Psoas muscle (tissue), 8 donors: ENCODE measurements around the gene COL18A1. TPM values are rescaled to one million over a fixed set of nuclear protein-coding genes. Genes with fewer than 3 reads are reported as not detected.

Experiments used
- ATAC-seq, 4 donors: fragments of 200-7000 bp; cut with Tn5 transposase; one replicate each; pipeline ENCODE4 v1.9.1; 2020; ENCODE audit warnings: moderate library complexity in 3 of 4, mild to moderate bottlenecking in 2 of 4
- DNase-seq, 2 donors: peaks; one replicate each; pipeline ENCODE4 v3.0.0-alpha.2; 2020
- H3K27ac ChIP-seq: fragments of 200-600 bp; one replicate; pipeline ENCODE4 v1.8.0; 2022
- H3K27me3 ChIP-seq, 3 donors: fragments of 200-600 bp in 1 of 3; one replicate each; pipeline versions ENCODE4 v1.6.1 to v1.8.0; 2013 to 2022; ENCODE audit warnings: low read length in 2 of 3, mild to moderate bottlenecking in 2 of 3, moderate library complexity in 1 of 3; ENCODE audit not compliant: insufficient read depth in 3 of 3
- H3K36me3 ChIP-seq, 2 donors: fragments of 200-600 bp in 1 of 2; one replicate each; pipeline versions ENCODE4 v1.6.1 to v1.8.0; 2013 to 2022; ENCODE audit warnings: low read depth in 1 of 2, mild to moderate bottlenecking in 1 of 2, moderate library complexity in 1 of 2; ENCODE audit not compliant: insufficient read depth in 1 of 2
- H3K4me1 ChIP-seq: fragments of 200-600 bp; one replicate; pipeline ENCODE4 v1.8.0; 2022
- H3K4me3 ChIP-seq: fragments of 200-600 bp; one replicate; pipeline ENCODE4 v1.8.0; 2022; ENCODE audit warnings: mild to moderate bottlenecking
- H3K9me3 ChIP-seq: fragments of 200-600 bp; one replicate; pipeline ENCODE4 v1.8.0; 2022
- CTCF ChIP-seq: fragments of 200-600 bp; IDR thresholded peaks from one replicate; pipeline ENCODE4 v1.8.0; 2022; ENCODE audit warnings: antibody characterized with exemption
- WGBS, 3 donors: extraction: QIAGEN DNeasy Blood & Tissue Kit; methylation state at CpG; one replicate each; pipeline versions ENCODE4 v1.1.6 to v1.1.7; 2013; 5-methylcytosine and 5-hydroxymethylcytosine counted together
- intact Hi-C, 2 donors: fragments of 100-400 bp; cut with DNase I; formaldehyde crosslinking; loops; one replicate each; pipeline versions ENCODE4 v1.11.0 to v1.14.2; 2022
- polyA plus RNA-seq, 3 donors: library from polyadenylated mRNA; stranded (reverse); fragments of 200-250 nt; gene quantifications; one replicate each; pipeline ENCODE4 v1.2.3, GENCODE V29; 2013
- total RNA-seq, 4 donors: library from RNA; stranded (reverse); fragmentation: NEBNext Ultra II Directional in 2 of 4; extraction: Animal tissue kit (Norgen Biotek cat#: 25700) in 2 of 4; gene quantifications; one replicate each; pipeline versions ENCODE4 v1.2.1 to v1.2.4, GENCODE V29; 2021 to 2023
- donor health status: healthy with polysubstance abuse.
- donor health status: DM: no; HTN: no; CAD: no; lungs with moderate emphysema.
- donor health status: Bipolar disorder and iron deficiency.
- donor health status: healthy.
- donor health status: DM: yes; HTN: yes; CAD: no.
- donor health status: DM: no; HTN: no; CAD: no.
- donor health status: DM: no; HTN: no; CAD: no.
- donor health status: DM: yes; HTN: yes; CAD: no.

The COL18A1 gene
- total and polyA plus RNA-seq, 7 donors = 4.8 to 25.3 (median 12.1) TPM

DNA sequence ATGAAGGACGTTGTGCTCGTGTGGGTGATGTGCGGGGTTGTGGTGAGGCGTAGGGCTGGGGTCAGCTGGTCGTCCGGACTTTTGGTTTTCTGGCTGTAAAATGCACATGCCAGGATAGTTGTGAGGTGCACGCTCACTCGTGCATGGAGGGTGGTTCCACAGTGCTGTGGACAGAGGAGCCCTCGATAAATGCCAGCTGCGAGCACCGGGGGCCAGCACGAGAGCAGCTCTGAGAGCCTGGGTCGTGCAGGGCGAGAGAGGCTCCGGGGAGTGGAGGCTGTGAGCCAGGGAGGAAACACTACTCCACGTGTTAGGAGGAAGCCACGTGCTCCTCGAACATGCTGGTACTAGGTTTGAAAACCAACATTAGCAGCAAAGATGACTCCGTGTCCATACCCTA is 39.4 kb downstream of the COL18A1 start:
- no peaks in the 10 kb centered on the region for H3K36me3 ChIP-seq

GRCh38 chr21:45445369-45445768 is 40.4 kb downstream of the COL18A1 start:
- Histone ChIP-seq H3K9me3 (no peaks in the 10 kb centered on the region), H3K36me3 (no peaks in the 10 kb centered on the region), H3K27me3 (peaks cover 0 to 38% (median 2%) of the 10 kb centered on the region in 3 donors), H3K27ac (no peak overlapping the region), H3K4me1 (no peaks in the 10 kb centered on the region), H3K4me3 (no peak overlapping the region)
- TF ChIP-seq CTCF = no peak
- 89 to 94% (median 94%) methylated on average over 9 of the region's 9 CpGs for WGBS, 3 donors
- no peak for DNase-seq
- intact Hi-C loops = loop anchor here in 1 of 2 donors (5.0 kb wide), 1 partner anchor 293 kb away; no protein-coding TSS in a partner anchor
- no peak for ATAC-seq

More for the DNA sequence above, 39.4 kb downstream of the COL18A1 start:
- Histone ChIP-seq H3K4me1 (peaks cover 3% of the 10 kb centered on the region), H3K4me3 (no peak overlapping the region), H3K27ac (no peak overlapping the region), H3K27me3 (peaks cover 0 to 33% (median 2%) of the 10 kb centered on the region in 3 donors), H3K9me3 (no peaks in the 10 kb centered on the region)
- 53 to 57% (median 55%) methylated on average over 19 of the region's 19 CpGs for WGBS, 3 donors
- no peak for ATAC-seq
- peak in 1 of 2 donors; percentile 45 for DNase-seq
- intact Hi-C loops = no loop called here
- no peak for TF ChIP-seq CTCF

DNA sequence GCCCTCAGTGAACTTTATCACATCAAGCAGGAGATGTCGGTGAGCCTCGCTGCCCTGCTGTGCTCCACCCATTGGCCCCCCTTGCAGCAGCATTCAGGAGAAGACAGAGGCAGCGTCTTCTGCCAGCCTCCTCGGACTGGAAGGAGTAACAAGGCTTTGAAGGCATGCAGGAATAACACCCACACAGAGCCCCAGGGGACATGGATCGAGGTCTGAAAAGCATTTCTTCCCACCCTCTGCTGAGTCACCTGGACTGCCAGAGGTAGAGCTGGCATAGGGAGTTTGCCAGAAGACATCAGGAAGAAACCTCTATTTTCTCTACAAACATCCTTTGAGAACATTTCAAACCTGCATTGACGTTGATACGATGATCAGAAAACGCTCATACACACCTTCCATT is 42.9 kb downstream of the COL18A1 start:
- ATAC-seq = no peak

GRCh38 chr21:45448283-45448809 is 43.4 kb downstream of the COL18A1 start:
- Histone ChIP-seq H3K4me1 (no peaks in the 10 kb centered on the region), H3K4me3 (no peak overlapping the region), H3K27ac (no peak overlapping the region), H3K27me3 (peaks cover 0 to 32% (median 2%) of the 10 kb centered on the region in 3 donors), H3K36me3 (no peaks in the 10 kb centered on the region), H3K9me3 (no peaks in the 10 kb centered on the region)
- no peak for TF ChIP-seq CTCF
- WGBS, 3 donors = 87 to 89% (median 87%) methylated on average over 20 of the region's 20 CpGs
- intact Hi-C loops = loop anchor here in 1 of 2 donors (5.0 kb wide), 1 partner anchor 296 kb away; no protein-coding TSS in a partner anchor
- ATAC-seq (no peak), DNase-seq (peak in 1 of 2 donors; percentile 34)

More for the DNA sequence above, 42.9 kb downstream of the COL18A1 start:
- peaks cover 0 to 35% (median 2%) of the 10 kb centered on the region in 3 donors for H3K27me3 ChIP-seq
- no peak overlapping the region for H3K4me3 ChIP-seq
- no peak for TF ChIP-seq CTCF
- WGBS, 3 donors = 85 to 91% (median 91%) methylated on average over 8 of the region's 8 CpGs
- no peak overlapping the region for H3K27ac ChIP-seq
- no peaks in the 10 kb centered on the region for H3K4me1 ChIP-seq
- no peaks in the 10 kb centered on the region for H3K9me3 ChIP-seq
- intact Hi-C loops = loop anchor here in 1 of 2 donors (5.0 kb wide), 1 partner anchor 296 kb away; no protein-coding TSS in a partner anchor
- no peaks in the 10 kb centered on the region for H3K36me3 ChIP-seq
- DNase-seq = no peak
